NCI-H1417 treated with DMSO at 0.1 percent for 48 hours (cell line): ENCODE results near the gene USP49.
"Not testable (repeated sequence)": the region's sequence is repeated elsewhere in the genome, so short reads cannot be mapped to it uniquely, and the experiment has no call there.

ENCODE experiments used
- DNase-seq: peaks from one replicate; lab custom pipeline; 2025; lab: John Stamatoyannopoulos, UW

The USP49 gene

GRCh38 chr6:41895300-41896233 lies at the start of gene USP49:
Gene USP49 (minus strand): TSS chr6:41895375. CDS start chr6:41806983, 88,392 bp downstream.
- peak; percentile 77 for DNase-seq

- no peak for DNase-seq
Measured at GRCh38 chr6:41943456-41943855, 48.3 kb upstream of the USP49 start.

GRCh38 chr6:41942882-41943281 lies 47.7 kb upstream of the USP49 start:
- not testable (repeated sequence) for DNase-seq

- no peak for DNase-seq
Measured at GRCh38 chr6:41942067-41942851, 47.1 kb upstream of the USP49 start.

- peak; percentile 43 for DNase-seq
Measured at GRCh38 chr6:41941280-41942066, 46.3 kb upstream of the USP49 start, which contains the start of gene CCND3. Gene CCND3 (minus strand): TSS chr6:41941808. CDS start chr6:41941649, 159 bp downstream.

- no peak for DNase-seq
Measured at GRCh38 chr6:41940759-41941279, 45.6 kb upstream of the USP49 start.

- DNase-seq, result no peak
Measured at GRCh38 chr6:41939848-41940758, 44.9 kb upstream of the USP49 start.

- DNase-seq, result no peak
Measured at GRCh38 chr6:41939176-41939847, 44.1 kb upstream of the USP49 start.

GRCh38 chr6:41938590-41939175 lies 43.5 kb upstream of the USP49 start:
- no peak for DNase-seq

- no peak for DNase-seq
Measured at GRCh38 chr6:41937861-41938574, 42.8 kb upstream of the USP49 start.

GRCh38 chr6:41937472-41937860 lies 42.3 kb upstream of the USP49 start:
- DNase-seq, result no peak

- DNase-seq, result no peak
Measured at GRCh38 chr6:41936073-41936837, 41.1 kb upstream of the USP49 start.

GRCh38 chr6:41935685-41936072 lies 40.5 kb upstream of the USP49 start:
- DNase-seq, result no peak

- no peak for DNase-seq
Measured at GRCh38 chr6:41935193-41935574, 40.0 kb upstream of the USP49 start.

- DNase-seq, result no peak
Measured at GRCh38 chr6:41934278-41935192, 39.4 kb upstream of the USP49 start.

- DNase-seq, result no peak
Measured at GRCh38 chr6:41932378-41932777, 37.2 kb upstream of the USP49 start.

- DNase-seq, result no peak
Measured at GRCh38 chr6:41931792-41932191, 36.6 kb upstream of the USP49 start.
